K562 (cell line): Measurements from ENCODE around the gene RPL3. TPM values are rescaled to one million over a fixed set of nuclear protein-coding genes. Genes with fewer than 3 reads are reported as not detected.

Source experiments
- DMBX1 ChIP-seq: fragments of 250-450 bp; sonication (Bioruptor Pico); IDR thresholded peaks from 2 replicates; pipeline ENCODE4 v1.8.0; 2022; ENCODE audit warnings: inconsistent platforms, mild to moderate bottlenecking, moderate library complexity, borderline replicate concordance
- LCOR ChIP-seq: sonication (generic); formaldehyde crosslinking; IDR thresholded peaks from 2 replicates; pipeline ENCODE4 v1.8.0; 2022; ENCODE audit warnings: mild to moderate bottlenecking, missing genetic modification reagents
- NKRF ChIP-seq: fragments of 450-650 bp; IDR thresholded peaks from 2 replicates; pipeline ENCODE4 v1.6.1; 2016; ENCODE audit warnings: borderline replicate concordance
- PPARD ChIP-seq: fragments of 250-450 bp; sonication (Bioruptor Pico); IDR thresholded peaks from 2 replicates; pipeline ENCODE4 v1.8.0; 2022; ENCODE audit warnings: inconsistent platforms, mild to moderate bottlenecking, moderate library complexity
- TCF7 ChIP-seq: sonication (generic); IDR thresholded peaks from 2 replicates; pipeline ENCODE4 v1.6.1; 2016; ENCODE audit warnings: antibody characterized with exemption, borderline replicate concordance
- TEAD4 ChIP-seq, 2 experiments: sonication (generic) in 1 of 2; formaldehyde crosslinking in 1 of 2; IDR thresholded peaks; 2 replicates each; pipeline versions ENCODE4 v1.6.1 to v1.8.0; 2012 to 2022; ENCODE audit warnings: borderline replicate concordance in 1 of 2, inconsistent platforms in 1 of 2, low read length in 1 of 2, mild to moderate bottlenecking in 1 of 2, missing genetic modification reagents in 1 of 2
- VEZF1 ChIP-seq: fragments of 200-800 bp; sonication (Bioruptor generic); IDR thresholded peaks from 2 replicates; pipeline ENCODE4 v1.6.1; 2017; ENCODE audit warnings: missing genetic modification characterization, missing compliant biosample characterization
- ZNF274 ChIP-seq: IDR thresholded peaks from 2 replicates; pipeline ENCODE4 v1.6.1; 2011; ENCODE audit warnings: low read depth, mild to moderate bottlenecking, low read length, moderate library complexity, borderline replicate concordance
- polyA plus RNA-seq, 8 experiments: library from polyadenylated mRNA; depleted of rRNA in 4 of 8; stranded (reverse) in 5 of 8; unstranded in 3 of 8; fragments of >200 nt; fragmentation: Nextera tagmentation in 2 of 8; fragmentation: Illumina TruSeq in 1 of 8; extraction: Ambion mirVana in 2 of 8; extraction: Trizol in 1 of 8; gene quantifications; 2 replicates each; pipeline versions ENCODE4 v1.2.1 to v1.2.3, GENCODE V29; 2011 to 2014; ENCODE audit warnings: inconsistent platforms in 1 of 8, missing spikeins in 1 of 8
- total RNA-seq, 7 experiments: library from RNA; depleted of rRNA in 6 of 7; stranded (reverse); fragments of >200 nt in 6 of 7; fragmentation: Illumina TruSeq in 2 of 7; extraction: Trizol in 2 of 7; gene quantifications; 2 replicates each; pipeline versions ENCODE4 v1.2.1 to v1.2.3, GENCODE V29; 2011 to 2021; ENCODE audit warnings: low replicate concordance in 1 of 7

The RPL3 gene
- total and polyA plus RNA-seq, 9 of the 15 experiments (the other 6 are each of a cell fraction or from before 2014, with no cell fraction given) = 1,624 to 4,066 (median 2,565) TPM

GRCh38 chr22:39267974-39268373 lies 51.4 kb downstream of the RPL3 start (continued):
- no peak for TF ChIP-seq TEAD4 (IDR thresholded peaks at IDR 0.05; ENCODE audit: low read length)
- no peak for TF ChIP-seq TEAD4 (CRISPR knock-in tag; IDR thresholded peaks at IDR 0.05; ENCODE audit: borderline replicate concordance)
- no peak for TF ChIP-seq VEZF1 (CRISPR knock-in tag)
- TF ChIP-seq PPARD = no peak
- no peak for TF ChIP-seq DMBX1 (CRISPR knock-in tag)
- no peak for TF ChIP-seq ZNF274
- TF ChIP-seq NKRF = no peak
- TF ChIP-seq LCOR (CRISPR knock-in tag) = no peak
- no peak for TF ChIP-seq TCF7
- TF ChIP-seq, all 486 proteins: peak for 0
